Activated T-cell treated with anti-CD3 and anti-CD28 coated beads, Interleukin-2, amount 50 U/mL, for 4 hours (primary cell): Measurements from ENCODE around the gene HMGCS1. TPM values are rescaled to one million over a fixed set of nuclear protein-coding genes. Genes with fewer than 3 reads are reported as not detected.
A peak's percentile ranks its signal among the peaks of the same experiment; 100 is the strongest.

Source experiments
- ATAC-seq, 2 donors: fragments of 200-7000 bp; cut with Tn5 transposase; one replicate each; pipeline ENCODE4 v1.10.0; 2021
- DNase-seq: peaks from one replicate; pipeline ENCODE4 v3.0.0-alpha.2; 2020
- H3K27me3 Mint-ChIP-seq: one replicate; pipeline ENCODE4 v1.8.0; 2021; ENCODE audit warnings: low read depth, mixed read lengths
- H3K36me3 Mint-ChIP-seq: one replicate; pipeline ENCODE4 v1.8.0; 2022; ENCODE audit warnings: mixed read lengths; ENCODE audit not compliant: insufficient read depth
- H3K4me1 Mint-ChIP-seq: one replicate; pipeline ENCODE4 v1.8.0; 2021; ENCODE audit warnings: low read depth, mixed read lengths
- H3K4me3 Mint-ChIP-seq: one replicate; pipeline ENCODE4 v1.8.0; 2021; ENCODE audit warnings: mild to moderate bottlenecking, moderate library complexity, mixed read lengths
- H3K9me3 Mint-ChIP-seq: one replicate; pipeline ENCODE4 v1.8.0; 2021; ENCODE audit warnings: mixed read lengths
- total RNA-seq, 3 donors: library from RNA; stranded (reverse); gene quantifications; one replicate each; pipeline ENCODE4 v1.2.1, GENCODE V29; 2021

HMGCS1 gene
- 100 to 1,000 TPM in 2 of 3 donors, 10 to 100 TPM in 1; 96.5 to 122 (median 106) TPM for total RNA-seq

DNA sequence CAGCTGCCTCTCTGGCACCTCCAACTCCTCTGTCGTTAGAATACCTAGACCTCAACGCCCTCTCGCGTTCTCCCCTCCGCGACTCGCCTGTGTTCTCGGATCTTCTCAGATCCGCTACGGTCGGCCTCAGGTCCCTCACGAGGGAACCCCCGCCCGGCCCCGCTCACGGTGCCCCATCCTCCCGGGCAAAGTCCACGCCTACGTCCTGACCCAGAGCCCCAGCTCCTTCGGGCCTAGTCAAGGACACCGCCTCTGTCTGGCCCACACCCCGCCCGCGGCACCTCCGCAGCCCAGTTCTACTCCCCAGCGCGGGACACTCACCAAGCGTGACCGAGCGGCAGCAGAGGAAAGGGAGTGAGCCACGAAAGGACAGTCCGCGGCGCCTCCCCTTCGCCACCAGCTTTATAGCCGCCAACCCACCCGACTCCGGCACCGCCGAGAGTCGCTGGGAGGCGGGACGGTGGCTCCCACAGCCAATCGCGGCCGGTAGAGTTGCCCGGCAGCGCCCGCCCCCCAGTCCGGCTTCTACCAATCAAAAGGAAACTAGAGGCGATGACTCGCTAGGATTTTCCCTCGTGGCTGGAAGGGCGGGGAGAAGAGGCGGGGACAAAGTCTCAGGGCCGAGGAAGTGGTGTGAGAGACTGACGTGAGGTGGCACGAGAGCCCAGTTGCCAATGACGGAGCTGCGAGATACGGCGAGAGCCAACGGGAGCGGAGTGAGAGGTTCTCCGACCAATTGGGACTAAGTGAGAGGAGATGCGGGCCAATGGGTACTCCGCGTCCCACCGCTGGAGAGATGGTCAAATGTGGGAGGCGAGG lies at the start of gene HMGCS1:
Gene HMGCS1, minus strand, starts transcription at position 378 of the 819 bp plus-strand sequence. CDS start 14,447 bp downstream, outside the sequence.
- Mint-ChIP-seq H3K4me3 (peak within 1 kb of the TSS; percentile 97), H3K4me1 (peaks cover 65% of the 10 kb centered on the region), H3K9me3 (peaks cover 10% of the 10 kb centered on the region), H3K36me3 (peaks cover 18% of the 10 kb centered on the region), H3K27me3 (no peaks in the 10 kb centered on the region)
- peak; percentile 97 for DNase-seq
- peak; percentile 89 to 91 for ATAC-seq

DNA sequence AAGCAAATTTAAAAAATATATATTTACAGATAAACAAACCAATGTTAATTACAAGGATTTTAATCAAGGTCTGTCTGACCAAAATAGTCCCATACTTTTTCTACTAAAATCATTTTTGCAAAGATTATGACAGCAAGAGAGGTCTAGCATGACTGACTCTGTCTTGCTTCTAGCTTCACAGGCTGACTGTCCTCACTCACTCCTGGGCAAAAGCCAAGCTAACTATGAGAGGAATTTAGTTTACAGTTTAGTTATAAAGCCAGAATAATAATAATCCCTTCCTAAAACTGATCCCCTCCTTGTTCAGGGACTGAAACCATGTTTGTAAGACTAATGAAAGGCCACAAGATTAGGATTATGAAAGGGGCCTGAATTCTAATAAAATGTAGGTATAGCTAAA lies 45.5 kb upstream of the HMGCS1 start:
- Mint-ChIP-seq H3K36me3 (no peaks in the 10 kb centered on the region), H3K27me3 (peaks cover 5% of the 10 kb centered on the region), H3K4me3 (no peak overlapping the region), H3K9me3 (peaks cover 26% of the 10 kb centered on the region), H3K4me1 (no peaks in the 10 kb centered on the region)
- no peak for ATAC-seq
- DNase-seq, result no peak

DNA sequence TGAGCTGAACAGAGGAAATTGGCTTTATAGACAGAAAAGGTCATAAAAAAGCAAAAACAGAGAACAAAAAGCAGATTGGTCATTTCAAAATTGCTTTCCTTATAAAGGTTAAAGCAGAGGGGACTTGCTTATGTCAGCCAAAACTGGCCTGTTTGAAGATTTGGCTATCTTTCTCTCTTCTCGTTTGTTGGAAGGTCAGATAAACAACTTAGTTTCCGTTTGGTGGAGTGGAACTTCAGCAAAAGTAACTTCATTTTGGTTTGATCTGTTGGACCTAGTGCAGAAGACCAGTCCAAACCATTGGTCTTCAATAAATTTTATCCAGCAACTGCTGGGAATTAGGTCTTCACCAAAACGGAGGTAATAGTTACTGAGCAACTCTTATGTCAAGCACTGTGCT lies 45.1 kb upstream of the HMGCS1 start:
- no peaks in the 10 kb centered on the region for H3K36me3 Mint-ChIP-seq
- ATAC-seq, result no peak
- peaks cover 5% of the 10 kb centered on the region for H3K27me3 Mint-ChIP-seq
- H3K4me3 Mint-ChIP-seq, result no peak overlapping the region
- DNase-seq, result no peak
- peaks cover 26% of the 10 kb centered on the region for H3K9me3 Mint-ChIP-seq
- H3K4me1 Mint-ChIP-seq, result no peaks in the 10 kb centered on the region

GRCh38 chr5:43357878-43358281 lies 44.7 kb upstream of the HMGCS1 start:
- peaks cover 5% of the 10 kb centered on the region for H3K27me3 Mint-ChIP-seq
- DNase-seq (no peak), ATAC-seq (no peak)
- H3K4me3 Mint-ChIP-seq, result no peak overlapping the region
- H3K36me3 Mint-ChIP-seq, result no peaks in the 10 kb centered on the region
- peaks cover 26% of the 10 kb centered on the region for H3K9me3 Mint-ChIP-seq
- H3K4me1 Mint-ChIP-seq, result no peaks in the 10 kb centered on the region

GRCh38 chr5:43357067-43357466 lies 43.9 kb upstream of the HMGCS1 start:
- ATAC-seq (no peak), DNase-seq (no peak)
- no peaks in the 10 kb centered on the region for H3K36me3 Mint-ChIP-seq
- H3K4me3 Mint-ChIP-seq, result no peak overlapping the region
- no peaks in the 10 kb centered on the region for H3K4me1 Mint-ChIP-seq
- H3K27me3 Mint-ChIP-seq, result peaks cover 5% of the 10 kb centered on the region
- H3K9me3 Mint-ChIP-seq, result peaks cover 25% of the 10 kb centered on the region

GRCh38 chr5:43354774-43355173 lies 41.6 kb upstream of the HMGCS1 start:
- ATAC-seq (no peak), DNase-seq (no peak)
- H3K36me3 Mint-ChIP-seq, result no peaks in the 10 kb centered on the region
- no peak overlapping the region for H3K4me3 Mint-ChIP-seq
- no peaks in the 10 kb centered on the region for H3K4me1 Mint-ChIP-seq
- peaks cover 9% of the 10 kb centered on the region for H3K9me3 Mint-ChIP-seq
- peaks cover 5% of the 10 kb centered on the region for H3K27me3 Mint-ChIP-seq

DNA sequence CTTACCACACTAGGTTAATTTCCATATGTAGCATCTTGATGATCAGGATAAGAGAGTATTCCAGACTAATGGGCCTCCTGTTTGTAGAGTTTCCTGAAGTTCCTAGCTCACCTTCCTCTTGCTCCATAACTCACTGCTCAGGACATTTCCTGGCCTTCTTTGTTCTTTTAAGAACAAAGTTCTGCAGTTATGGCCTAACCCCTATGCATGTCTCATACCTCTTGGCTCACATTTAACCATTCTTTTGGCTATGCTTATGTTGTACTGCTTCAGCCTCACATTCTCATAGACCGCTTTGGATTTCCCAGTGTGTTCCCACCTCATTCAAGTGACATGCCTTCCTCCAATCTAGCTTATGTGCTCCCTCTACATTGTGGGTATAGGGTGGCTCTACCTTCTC lies 40.5 kb upstream of the HMGCS1 start:
- ATAC-seq (no peak), DNase-seq (no peak)
- Mint-ChIP-seq H3K4me3 (no peak overlapping the region), H3K4me1 (no peaks in the 10 kb centered on the region), H3K27me3 (peaks cover 6% of the 10 kb centered on the region), H3K36me3 (no peaks in the 10 kb centered on the region), H3K9me3 (no peaks in the 10 kb centered on the region)

DNA sequence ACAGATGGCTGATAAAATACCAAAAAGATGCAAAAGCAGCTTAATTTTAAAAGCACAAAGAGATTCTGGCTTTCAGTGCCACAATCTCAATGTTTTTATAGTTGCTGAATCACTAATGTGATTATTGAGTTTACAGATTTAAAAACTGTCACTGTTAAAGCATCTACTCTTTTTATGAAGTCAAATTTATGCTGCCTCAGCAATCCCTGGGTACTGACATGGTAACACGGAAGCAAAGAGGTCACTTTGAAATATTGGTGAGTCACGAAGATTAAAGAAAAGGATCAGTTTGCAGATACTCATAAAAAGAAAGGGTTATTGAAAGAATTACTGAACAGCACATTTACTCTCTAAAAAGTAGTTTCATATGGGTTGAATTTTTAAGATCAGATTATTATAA lies 39.7 kb upstream of the HMGCS1 start:
- no peak for ATAC-seq
- no peaks in the 10 kb centered on the region for H3K36me3 Mint-ChIP-seq
- H3K9me3 Mint-ChIP-seq, result no peaks in the 10 kb centered on the region
- peaks cover 8% of the 10 kb centered on the region for H3K27me3 Mint-ChIP-seq
- H3K4me1 Mint-ChIP-seq, result no peaks in the 10 kb centered on the region
- DNase-seq, result no peak
- H3K4me3 Mint-ChIP-seq, result no peak overlapping the region

- no peaks in the 10 kb centered on the region for H3K4me1 Mint-ChIP-seq
- ATAC-seq (no peak), DNase-seq (no peak)
- no peaks in the 10 kb centered on the region for H3K36me3 Mint-ChIP-seq
- no peak overlapping the region for H3K4me3 Mint-ChIP-seq
- H3K27me3 Mint-ChIP-seq, result peaks cover 8% of the 10 kb centered on the region
- H3K9me3 Mint-ChIP-seq, result no peaks in the 10 kb centered on the region
These were observed 38.9 kb upstream of the HMGCS1 start for GRCh38 chr5:43352131-43352530.

- ATAC-seq, result no peak
- Mint-ChIP-seq H3K9me3 (peaks cover 4% of the 10 kb centered on the region), H3K4me3 (no peak overlapping the region), H3K36me3 (no peaks in the 10 kb centered on the region), H3K4me1 (no peaks in the 10 kb centered on the region), H3K27me3 (peaks cover 6% of the 10 kb centered on the region)
- DNase-seq, result no peak
These were observed 35.7 kb upstream of the HMGCS1 start for GRCh38 chr5:43348861-43349363.

GRCh38 chr5:43348207-43348606 lies 35.0 kb upstream of the HMGCS1 start:
- no peak overlapping the region for H3K4me3 Mint-ChIP-seq
- ATAC-seq (no peak), DNase-seq (no peak)
- H3K9me3 Mint-ChIP-seq, result peaks cover 4% of the 10 kb centered on the region
- peaks cover 12% of the 10 kb centered on the region for H3K27me3 Mint-ChIP-seq
- no peaks in the 10 kb centered on the region for H3K36me3 Mint-ChIP-seq
- no peaks in the 10 kb centered on the region for H3K4me1 Mint-ChIP-seq

- DNase-seq (no peak), ATAC-seq (no peak)
- peaks cover 3% of the 10 kb centered on the region for H3K4me1 Mint-ChIP-seq
- H3K36me3 Mint-ChIP-seq, result no peaks in the 10 kb centered on the region
- peaks cover 22% of the 10 kb centered on the region for H3K9me3 Mint-ChIP-seq
- H3K27me3 Mint-ChIP-seq, result peaks cover 33% of the 10 kb centered on the region
- H3K4me3 Mint-ChIP-seq, result no peak overlapping the region
These were observed 25.6 kb upstream of the HMGCS1 start for GRCh38 chr5:43338862-43339261.

DNA sequence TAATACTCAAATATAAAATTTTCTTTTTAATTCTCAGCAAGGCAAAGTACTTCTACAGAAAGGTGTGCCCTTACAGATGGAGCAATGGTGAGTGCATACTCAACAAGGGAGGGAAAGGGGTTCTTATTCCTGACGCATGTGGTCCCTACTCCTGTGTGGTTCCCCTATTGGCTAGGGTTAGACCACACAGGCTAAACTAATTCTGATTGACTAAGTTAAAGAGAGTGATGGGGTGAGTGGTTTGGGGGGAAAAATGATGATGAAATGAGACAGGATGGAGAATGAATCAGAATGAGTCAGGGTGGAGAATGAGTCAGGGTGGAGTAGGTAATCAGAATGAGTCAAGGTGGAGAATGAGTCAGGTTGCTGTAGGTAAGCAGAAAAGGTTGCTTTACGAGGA lies 22.9 kb upstream of the HMGCS1 start:
- Mint-ChIP-seq H3K36me3 (no peaks in the 10 kb centered on the region), H3K27me3 (peaks cover 38% of the 10 kb centered on the region), H3K4me3 (no peak overlapping the region), H3K4me1 (peaks cover 3% of the 10 kb centered on the region), H3K9me3 (peaks cover 33% of the 10 kb centered on the region)
- ATAC-seq (peak; percentile 94), DNase-seq (no peak)

DNA sequence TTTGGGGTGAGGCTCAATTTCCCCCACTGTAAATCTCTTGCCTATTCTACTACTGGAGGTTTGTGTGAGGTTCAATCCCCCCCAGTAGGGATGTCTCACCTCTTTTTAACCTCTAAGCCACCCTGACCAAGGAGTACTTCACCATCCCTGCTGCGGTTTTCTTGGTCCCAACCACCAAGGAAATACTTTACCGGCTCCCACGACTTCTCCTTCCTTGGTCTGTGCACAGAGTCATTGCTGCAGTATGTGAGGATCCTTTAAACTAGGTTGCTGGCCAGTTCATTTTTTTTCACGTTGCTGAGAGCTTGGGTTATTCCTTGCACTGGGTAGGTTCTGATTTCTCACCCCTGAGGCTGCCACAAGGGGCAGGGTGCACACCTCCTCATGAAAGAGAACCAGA lies 22.5 kb upstream of the HMGCS1 start:
- H3K36me3 Mint-ChIP-seq, result no peaks in the 10 kb centered on the region

GRCh38 chr5:43332401-43332800 lies 19.2 kb upstream of the HMGCS1 start:
- Mint-ChIP-seq H3K36me3 (no peaks in the 10 kb centered on the region), H3K4me1 (peaks cover 3% of the 10 kb centered on the region), H3K27me3 (peaks cover 28% of the 10 kb centered on the region), H3K9me3 (peaks cover 25% of the 10 kb centered on the region), H3K4me3 (no peak overlapping the region)
- DNase-seq, result no peak
- no peak for ATAC-seq

More for the DNA sequence above, 22.5 kb upstream of the HMGCS1 start:
- DNase-seq, result no peak
- Mint-ChIP-seq H3K9me3 (peaks cover 33% of the 10 kb centered on the region), H3K27me3 (peaks cover 39% of the 10 kb centered on the region), H3K4me1 (peaks cover 3% of the 10 kb centered on the region), H3K4me3 (no peak overlapping the region)
- ATAC-seq, result no peak
